Loucy (cell line): Measurements from ENCODE around the gene RTP2.

ENCODE experiments used
- H2AFZ ChIP-seq: fragments of 200-600 bp; sonication (generic); 2 replicates; pipeline ENCODE4 v1.6.0; 2016; ENCODE audit warnings: antibody characterized with exemption, mild to moderate bottlenecking, low read length, moderate library complexity
- H3F3A ChIP-seq: fragments of 200-600 bp; 2 replicates; pipeline ENCODE4 v1.6.0; 2016; ENCODE audit warnings: antibody characterized with exemption, low read depth, mild to moderate bottlenecking
- H3K27me3 ChIP-seq: fragments of 200-600 bp; sonication (generic); 2 replicates; pipeline ENCODE4 v1.6.1; 2014; ENCODE audit warnings: low read length, mild to moderate bottlenecking; ENCODE audit not compliant: insufficient read depth, poor library complexity, severe bottlenecking
- H3K36me3 ChIP-seq: fragments of 200-600 bp; sonication (generic); 2 replicates; pipeline ENCODE4 v1.6.1; 2016; ENCODE audit warnings: low read length; ENCODE audit not compliant: insufficient read depth
- H3K4me1 ChIP-seq: fragments of 200-600 bp; sonication (generic); 2 replicates; pipeline ENCODE4 v1.5.1; 2014; ENCODE audit warnings: low read length, mild to moderate bottlenecking; ENCODE audit not compliant: insufficient read depth, poor library complexity, severe bottlenecking
- H3K4me2 ChIP-seq: fragments of 200-600 bp; sonication (generic); 2 replicates; pipeline ENCODE4 v1.6.0; 2014; ENCODE audit warnings: antibody characterized with exemption, low read length, low read depth, mild to moderate bottlenecking; ENCODE audit not compliant: poor library complexity, severe bottlenecking
- H3K4me3 ChIP-seq: fragments of 200-600 bp; sonication (generic); 2 replicates; pipeline ENCODE4 v1.5.1; 2014; ENCODE audit warnings: low read length, mild to moderate bottlenecking, mixed read lengths; ENCODE audit not compliant: poor library complexity, severe bottlenecking
- H3K79me2 ChIP-seq: fragments of 200-600 bp; sonication (generic); 2 replicates; pipeline ENCODE4 v1.6.1; 2014; ENCODE audit warnings: low read length; ENCODE audit not compliant: insufficient read depth
- H3K9ac ChIP-seq: fragments of 200-600 bp; sonication (generic); 2 replicates; pipeline ENCODE4 v1.6.0; 2014; ENCODE audit warnings: mild to moderate bottlenecking, low read depth, low read length, moderate library complexity; ENCODE audit not compliant: poor library complexity, severe bottlenecking
- H3K9me2 ChIP-seq: fragments of 200-600 bp; sonication (generic); replicated peaks from 2 replicates; pipeline ENCODE4 v1.6.1; 2016; ENCODE audit warnings: low read depth, low read length, mixed read lengths
- H3K9me3 ChIP-seq: fragments of 200-600 bp; sonication (generic); 2 replicates; pipeline ENCODE4 v1.6.1; 2014; ENCODE audit warnings: mild to moderate bottlenecking, antibody characterized with exemption, low read length, low read depth; ENCODE audit not compliant: insufficient read depth
- H4K20me1 ChIP-seq: fragments of 200-600 bp; sonication (generic); 2 replicates; pipeline ENCODE4 v1.6.0; 2014; ENCODE audit warnings: antibody characterized with exemption, low read length, mild to moderate bottlenecking; ENCODE audit not compliant: insufficient read depth, poor library complexity, severe bottlenecking
- EZH2phosphoT487 ChIP-seq: fragments of 200-600 bp; IDR thresholded peaks from 2 replicates; pipeline ENCODE4 v1.6.1; 2018; ENCODE audit warnings: antibody characterized with exemption, mild to moderate bottlenecking, moderate library complexity, borderline replicate concordance
- TF ChIP-seq, protein P1 (sequence below): fragments of 200-600 bp; sonication (generic); conservative IDR thresholded peaks from 2 replicates; pipeline ENCODE4 v1.5.1; 2014; ENCODE audit warnings: mild to moderate bottlenecking, antibody characterized with exemption, low read length

The RTP2 gene

DNA sequence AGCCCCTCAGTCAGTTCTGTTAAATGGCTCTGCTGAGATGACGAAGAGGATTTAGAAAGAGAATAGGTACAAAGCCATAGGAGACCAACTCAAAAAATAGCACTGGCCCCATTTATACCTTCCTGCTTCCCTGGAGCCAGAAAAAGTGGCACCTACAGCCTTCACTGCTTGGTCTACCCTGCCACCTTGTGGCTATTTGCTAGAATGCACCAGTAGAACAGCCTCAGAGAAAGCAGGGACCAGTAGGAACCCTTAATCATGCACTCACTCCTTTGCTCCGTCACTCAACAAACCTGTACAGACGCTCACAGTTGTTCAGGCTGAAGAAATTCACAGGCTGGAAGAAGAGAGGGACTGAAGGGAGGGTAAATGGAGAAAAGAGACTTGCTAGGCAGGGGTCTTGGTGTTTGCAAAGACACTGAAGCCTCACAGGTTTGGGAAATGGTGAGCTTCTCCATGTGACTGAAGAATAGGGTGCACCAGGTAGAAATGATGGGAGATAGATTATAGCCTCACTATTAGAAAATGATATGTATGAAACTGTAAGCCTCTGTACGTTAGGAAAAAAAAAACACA, 12.1 kb upstream of the RTP2 start:
- Histone ChIP-seq H3K9me2 (no peaks in the 10 kb centered on the region), H3K79me2 (no peaks in the 10 kb centered on the region), H3K4me2 (peak overlapping the region; percentile 23), H3K9me3 (no peaks in the 10 kb centered on the region), H3F3A (no peaks in the 10 kb centered on the region), H3K27me3 (no peaks in the 10 kb centered on the region), H2AFZ (peak overlapping the region; percentile 71), H3K36me3 (no peaks in the 10 kb centered on the region), H3K4me3 (no peak overlapping the region), H3K9ac (no peak overlapping the region), H4K20me1 (no peaks in the 10 kb centered on the region), H3K4me1 (no peaks in the 10 kb centered on the region)
- TF ChIP-seq EZH2phosphoT487 = no peak
- TF ChIP-seq, protein P1, sequence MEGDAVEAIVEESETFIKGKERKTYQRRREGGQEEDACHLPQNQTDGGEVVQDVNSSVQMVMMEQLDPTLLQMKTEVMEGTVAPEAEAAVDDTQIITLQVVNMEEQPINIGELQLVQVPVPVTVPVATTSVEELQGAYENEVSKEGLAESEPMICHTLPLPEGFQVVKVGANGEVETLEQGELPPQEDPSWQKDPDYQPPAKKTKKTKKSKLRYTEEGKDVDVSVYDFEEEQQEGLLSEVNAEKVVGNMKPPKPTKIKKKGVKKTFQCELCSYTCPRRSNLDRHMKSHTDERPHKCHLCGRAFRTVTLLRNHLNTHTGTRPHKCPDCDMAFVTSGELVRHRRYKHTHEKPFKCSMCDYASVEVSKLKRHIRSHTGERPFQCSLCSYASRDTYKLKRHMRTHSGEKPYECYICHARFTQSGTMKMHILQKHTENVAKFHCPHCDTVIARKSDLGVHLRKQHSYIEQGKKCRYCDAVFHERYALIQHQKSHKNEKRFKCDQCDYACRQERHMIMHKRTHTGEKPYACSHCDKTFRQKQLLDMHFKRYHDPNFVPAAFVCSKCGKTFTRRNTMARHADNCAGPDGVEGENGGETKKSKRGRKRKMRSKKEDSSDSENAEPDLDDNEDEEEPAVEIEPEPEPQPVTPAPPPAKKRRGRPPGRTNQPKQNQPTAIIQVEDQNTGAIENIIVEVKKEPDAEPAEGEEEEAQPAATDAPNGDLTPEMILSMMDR = peak; percentile 99

DNA sequence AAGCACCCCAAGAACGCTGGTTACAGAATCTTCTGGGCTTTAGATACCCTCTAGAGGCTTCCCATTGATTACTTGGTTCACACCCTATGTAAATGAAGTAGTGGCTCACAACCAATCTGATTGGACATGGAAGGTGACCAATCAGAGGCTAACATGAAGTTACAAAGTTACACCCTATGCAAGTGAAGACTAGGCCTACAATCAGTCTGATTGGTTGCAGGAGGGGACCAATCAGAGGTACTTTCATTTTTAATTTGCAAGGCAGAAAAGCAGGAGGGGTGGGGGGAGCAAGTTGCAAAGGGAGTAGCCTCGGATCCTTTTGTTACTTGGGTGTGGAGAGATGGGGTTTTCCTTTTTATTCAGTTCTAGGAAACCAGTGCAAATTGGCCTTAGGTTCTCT, 11.1 kb upstream of the RTP2 start:
- Histone ChIP-seq H4K20me1 (no peaks in the 10 kb centered on the region), H3F3A (no peaks in the 10 kb centered on the region), H3K27me3 (no peaks in the 10 kb centered on the region), H3K4me1 (no peaks in the 10 kb centered on the region), H2AFZ (peak overlapping the region; percentile 71), H3K4me3 (peak overlapping the region; percentile 12), H3K9me3 (no peaks in the 10 kb centered on the region), H3K79me2 (no peaks in the 10 kb centered on the region), H3K36me3 (no peaks in the 10 kb centered on the region), H3K9me2 (no peaks in the 10 kb centered on the region), H3K9ac (no peak overlapping the region), H3K4me2 (peak overlapping the region; percentile 23)
- TF ChIP-seq, protein P1 = no peak
- no peak for TF ChIP-seq EZH2phosphoT487

DNA sequence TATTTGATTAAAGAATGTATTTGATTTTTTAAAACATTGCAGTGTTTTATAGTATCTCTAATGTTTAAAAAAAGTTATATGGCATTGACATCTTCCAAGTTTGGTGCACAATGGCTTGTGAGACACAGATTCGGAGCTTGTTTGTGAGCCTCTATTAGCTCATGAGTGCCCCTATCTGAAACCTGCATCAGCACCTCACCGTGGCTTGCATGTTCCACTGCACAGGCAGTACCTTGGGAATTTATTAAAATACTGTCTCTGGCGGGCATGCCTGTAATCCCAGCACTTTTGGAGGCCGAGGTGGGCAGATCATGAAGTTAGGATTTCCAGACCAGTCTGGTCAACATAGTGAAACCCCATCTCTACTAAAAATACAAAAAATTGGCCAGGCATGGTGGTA, 6.8 kb upstream of the RTP2 start:
- no peak overlapping the region for H3K9ac ChIP-seq

More for the DNA sequence above, 6.8 kb upstream of the RTP2 start:
- H2AFZ ChIP-seq = no peak overlapping the region
- H3K4me1 ChIP-seq = no peaks in the 10 kb centered on the region
- H4K20me1 ChIP-seq = no peaks in the 10 kb centered on the region
- H3K4me3 ChIP-seq = no peak overlapping the region
- H3K79me2 ChIP-seq = no peaks in the 10 kb centered on the region
- no peaks in the 10 kb centered on the region for H3K9me3 ChIP-seq
- no peaks in the 10 kb centered on the region for H3K9me2 ChIP-seq
- H3K4me2 ChIP-seq = no peak overlapping the region
- H3F3A ChIP-seq = no peaks in the 10 kb centered on the region
- no peak for TF ChIP-seq EZH2phosphoT487
- TF ChIP-seq, protein P1 = no peak
- no peaks in the 10 kb centered on the region for H3K27me3 ChIP-seq
- no peaks in the 10 kb centered on the region for H3K36me3 ChIP-seq
